GM23338 (cell line): ENCODE results near the gene DLG4.

ENCODE experiments used
- CREB1 ChIP-seq: fragments of 250-450 bp; sonication (Bioruptor Pico); IDR thresholded peaks from 2 replicates; pipeline ENCODE4 v1.5.0; 2020; ENCODE audit warnings: low read depth, mild to moderate bottlenecking, moderate library complexity
- EZH2 ChIP-seq: fragments of 200-600 bp; sonication (generic); IDR thresholded peaks from one replicate; pipeline ENCODE4 v1.8.0; 2017; ENCODE audit warnings: antibody characterized with exemption, mild to moderate bottlenecking, low read depth; ENCODE audit not compliant: unreplicated experiment
- EZH2phosphoT487 ChIP-seq: fragments of 200-600 bp; sonication (generic); IDR thresholded peaks from one replicate; pipeline ENCODE4 v1.8.1; 2018; ENCODE audit warnings: antibody characterized with exemption; ENCODE audit not compliant: unreplicated experiment
- JUNB ChIP-seq: IDR thresholded peaks from one replicate; pipeline ENCODE4 v1.6.1; 2016; ENCODE audit warnings: antibody characterized with exemption; ENCODE audit not compliant: unreplicated experiment
- NANOG ChIP-seq: IDR thresholded peaks from 2 replicates; pipeline ENCODE4 v1.6.1; 2016; ENCODE audit warnings: antibody characterized with exemption, borderline replicate concordance
- POLR2AphosphoS5 ChIP-seq: IDR thresholded peaks from 2 replicates; pipeline ENCODE4 v1.6.1; 2016; ENCODE audit warnings: antibody characterized with exemption, low read depth
- STAT1 ChIP-seq: IDR thresholded peaks from one replicate; pipeline ENCODE4 v1.6.1; 2016; ENCODE audit warnings: antibody characterized with exemption; ENCODE audit not compliant: unreplicated experiment
- ZNF331 ChIP-seq: fragments of 250-450 bp; sonication (Bioruptor Pico); IDR thresholded peaks from 2 replicates; pipeline ENCODE4 v1.5.0; 2020; ENCODE audit warnings: low read depth, mild to moderate bottlenecking, moderate library complexity
- TF ChIP-seq, protein P1 (sequence below), 2 experiments: fragments of 200-600 bp in 1 of 2; sonication (generic) in 1 of 2; conservative IDR thresholded peaks; 2 replicates each; pipeline versions ENCODE4 v1.5.1 to v1.6.1; 2016 to 2017; ENCODE audit warnings: antibody characterized with exemption in 2 of 2, low read depth in 2 of 2, mild to moderate bottlenecking in 2 of 2, moderate library complexity in 1 of 2
- TF ChIP-seq, protein P2 (sequence below): IDR thresholded peaks from one replicate; pipeline ENCODE4 v1.6.1; 2018; ENCODE audit warnings: antibody characterized with exemption; ENCODE audit not compliant: unreplicated experiment
- TF ChIP-seq, protein P3 (sequence below): fragments of 250-450 bp; sonication (Bioruptor Pico); IDR thresholded peaks from 2 replicates; pipeline ENCODE4 v1.5.0; 2020; ENCODE audit warnings: mild to moderate bottlenecking, moderate library complexity

DNA sequence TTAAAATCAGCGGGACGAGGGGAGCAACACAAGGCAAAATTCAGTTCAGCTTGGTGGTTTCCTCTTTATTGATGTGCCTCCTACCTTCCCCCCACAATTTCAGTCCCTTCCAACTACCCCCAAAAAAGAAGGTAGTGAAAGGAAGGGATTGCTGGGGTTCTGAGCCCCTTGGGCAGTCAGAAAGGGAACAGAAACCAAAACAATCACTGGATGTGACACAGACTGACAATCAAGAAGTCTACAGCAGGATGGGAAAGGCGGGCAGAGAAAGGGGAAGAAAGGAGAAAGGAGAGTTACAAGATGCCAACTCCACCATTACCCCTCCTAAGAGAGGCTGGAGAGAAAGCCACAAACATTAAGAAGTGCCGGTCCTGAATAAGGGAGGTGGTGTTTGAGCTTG is 20.7 kb upstream of the DLG4 start:
- TF ChIP-seq, protein P1, sequence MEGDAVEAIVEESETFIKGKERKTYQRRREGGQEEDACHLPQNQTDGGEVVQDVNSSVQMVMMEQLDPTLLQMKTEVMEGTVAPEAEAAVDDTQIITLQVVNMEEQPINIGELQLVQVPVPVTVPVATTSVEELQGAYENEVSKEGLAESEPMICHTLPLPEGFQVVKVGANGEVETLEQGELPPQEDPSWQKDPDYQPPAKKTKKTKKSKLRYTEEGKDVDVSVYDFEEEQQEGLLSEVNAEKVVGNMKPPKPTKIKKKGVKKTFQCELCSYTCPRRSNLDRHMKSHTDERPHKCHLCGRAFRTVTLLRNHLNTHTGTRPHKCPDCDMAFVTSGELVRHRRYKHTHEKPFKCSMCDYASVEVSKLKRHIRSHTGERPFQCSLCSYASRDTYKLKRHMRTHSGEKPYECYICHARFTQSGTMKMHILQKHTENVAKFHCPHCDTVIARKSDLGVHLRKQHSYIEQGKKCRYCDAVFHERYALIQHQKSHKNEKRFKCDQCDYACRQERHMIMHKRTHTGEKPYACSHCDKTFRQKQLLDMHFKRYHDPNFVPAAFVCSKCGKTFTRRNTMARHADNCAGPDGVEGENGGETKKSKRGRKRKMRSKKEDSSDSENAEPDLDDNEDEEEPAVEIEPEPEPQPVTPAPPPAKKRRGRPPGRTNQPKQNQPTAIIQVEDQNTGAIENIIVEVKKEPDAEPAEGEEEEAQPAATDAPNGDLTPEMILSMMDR (conservative IDR thresholded peaks at IDR 0.05; ENCODE audit: low read depth in 2 of 2), result no peak
- TF ChIP-seq POLR2AphosphoS5, result no peak
- no peak for TF ChIP-seq JUNB
- TF ChIP-seq EZH2phosphoT487, result no peak
- TF ChIP-seq, protein P2, sequence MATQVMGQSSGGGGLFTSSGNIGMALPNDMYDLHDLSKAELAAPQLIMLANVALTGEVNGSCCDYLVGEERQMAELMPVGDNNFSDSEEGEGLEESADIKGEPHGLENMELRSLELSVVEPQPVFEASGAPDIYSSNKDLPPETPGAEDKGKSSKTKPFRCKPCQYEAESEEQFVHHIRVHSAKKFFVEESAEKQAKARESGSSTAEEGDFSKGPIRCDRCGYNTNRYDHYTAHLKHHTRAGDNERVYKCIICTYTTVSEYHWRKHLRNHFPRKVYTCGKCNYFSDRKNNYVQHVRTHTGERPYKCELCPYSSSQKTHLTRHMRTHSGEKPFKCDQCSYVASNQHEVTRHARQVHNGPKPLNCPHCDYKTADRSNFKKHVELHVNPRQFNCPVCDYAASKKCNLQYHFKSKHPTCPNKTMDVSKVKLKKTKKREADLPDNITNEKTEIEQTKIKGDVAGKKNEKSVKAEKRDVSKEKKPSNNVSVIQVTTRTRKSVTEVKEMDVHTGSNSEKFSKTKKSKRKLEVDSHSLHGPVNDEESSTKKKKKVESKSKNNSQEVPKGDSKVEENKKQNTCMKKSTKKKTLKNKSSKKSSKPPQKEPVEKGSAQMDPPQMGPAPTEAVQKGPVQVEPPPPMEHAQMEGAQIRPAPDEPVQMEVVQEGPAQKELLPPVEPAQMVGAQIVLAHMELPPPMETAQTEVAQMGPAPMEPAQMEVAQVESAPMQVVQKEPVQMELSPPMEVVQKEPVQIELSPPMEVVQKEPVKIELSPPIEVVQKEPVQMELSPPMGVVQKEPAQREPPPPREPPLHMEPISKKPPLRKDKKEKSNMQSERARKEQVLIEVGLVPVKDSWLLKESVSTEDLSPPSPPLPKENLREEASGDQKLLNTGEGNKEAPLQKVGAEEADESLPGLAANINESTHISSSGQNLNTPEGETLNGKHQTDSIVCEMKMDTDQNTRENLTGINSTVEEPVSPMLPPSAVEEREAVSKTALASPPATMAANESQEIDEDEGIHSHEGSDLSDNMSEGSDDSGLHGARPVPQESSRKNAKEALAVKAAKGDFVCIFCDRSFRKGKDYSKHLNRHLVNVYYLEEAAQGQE, result no peak
- TF ChIP-seq CREB1 (CRISPR knock-in tag), result no peak
- no peak for TF ChIP-seq EZH2
- TF ChIP-seq NANOG, result no peak
- no peak for TF ChIP-seq STAT1
- no peak for TF ChIP-seq ZNF331
- TF ChIP-seq, protein P3, sequence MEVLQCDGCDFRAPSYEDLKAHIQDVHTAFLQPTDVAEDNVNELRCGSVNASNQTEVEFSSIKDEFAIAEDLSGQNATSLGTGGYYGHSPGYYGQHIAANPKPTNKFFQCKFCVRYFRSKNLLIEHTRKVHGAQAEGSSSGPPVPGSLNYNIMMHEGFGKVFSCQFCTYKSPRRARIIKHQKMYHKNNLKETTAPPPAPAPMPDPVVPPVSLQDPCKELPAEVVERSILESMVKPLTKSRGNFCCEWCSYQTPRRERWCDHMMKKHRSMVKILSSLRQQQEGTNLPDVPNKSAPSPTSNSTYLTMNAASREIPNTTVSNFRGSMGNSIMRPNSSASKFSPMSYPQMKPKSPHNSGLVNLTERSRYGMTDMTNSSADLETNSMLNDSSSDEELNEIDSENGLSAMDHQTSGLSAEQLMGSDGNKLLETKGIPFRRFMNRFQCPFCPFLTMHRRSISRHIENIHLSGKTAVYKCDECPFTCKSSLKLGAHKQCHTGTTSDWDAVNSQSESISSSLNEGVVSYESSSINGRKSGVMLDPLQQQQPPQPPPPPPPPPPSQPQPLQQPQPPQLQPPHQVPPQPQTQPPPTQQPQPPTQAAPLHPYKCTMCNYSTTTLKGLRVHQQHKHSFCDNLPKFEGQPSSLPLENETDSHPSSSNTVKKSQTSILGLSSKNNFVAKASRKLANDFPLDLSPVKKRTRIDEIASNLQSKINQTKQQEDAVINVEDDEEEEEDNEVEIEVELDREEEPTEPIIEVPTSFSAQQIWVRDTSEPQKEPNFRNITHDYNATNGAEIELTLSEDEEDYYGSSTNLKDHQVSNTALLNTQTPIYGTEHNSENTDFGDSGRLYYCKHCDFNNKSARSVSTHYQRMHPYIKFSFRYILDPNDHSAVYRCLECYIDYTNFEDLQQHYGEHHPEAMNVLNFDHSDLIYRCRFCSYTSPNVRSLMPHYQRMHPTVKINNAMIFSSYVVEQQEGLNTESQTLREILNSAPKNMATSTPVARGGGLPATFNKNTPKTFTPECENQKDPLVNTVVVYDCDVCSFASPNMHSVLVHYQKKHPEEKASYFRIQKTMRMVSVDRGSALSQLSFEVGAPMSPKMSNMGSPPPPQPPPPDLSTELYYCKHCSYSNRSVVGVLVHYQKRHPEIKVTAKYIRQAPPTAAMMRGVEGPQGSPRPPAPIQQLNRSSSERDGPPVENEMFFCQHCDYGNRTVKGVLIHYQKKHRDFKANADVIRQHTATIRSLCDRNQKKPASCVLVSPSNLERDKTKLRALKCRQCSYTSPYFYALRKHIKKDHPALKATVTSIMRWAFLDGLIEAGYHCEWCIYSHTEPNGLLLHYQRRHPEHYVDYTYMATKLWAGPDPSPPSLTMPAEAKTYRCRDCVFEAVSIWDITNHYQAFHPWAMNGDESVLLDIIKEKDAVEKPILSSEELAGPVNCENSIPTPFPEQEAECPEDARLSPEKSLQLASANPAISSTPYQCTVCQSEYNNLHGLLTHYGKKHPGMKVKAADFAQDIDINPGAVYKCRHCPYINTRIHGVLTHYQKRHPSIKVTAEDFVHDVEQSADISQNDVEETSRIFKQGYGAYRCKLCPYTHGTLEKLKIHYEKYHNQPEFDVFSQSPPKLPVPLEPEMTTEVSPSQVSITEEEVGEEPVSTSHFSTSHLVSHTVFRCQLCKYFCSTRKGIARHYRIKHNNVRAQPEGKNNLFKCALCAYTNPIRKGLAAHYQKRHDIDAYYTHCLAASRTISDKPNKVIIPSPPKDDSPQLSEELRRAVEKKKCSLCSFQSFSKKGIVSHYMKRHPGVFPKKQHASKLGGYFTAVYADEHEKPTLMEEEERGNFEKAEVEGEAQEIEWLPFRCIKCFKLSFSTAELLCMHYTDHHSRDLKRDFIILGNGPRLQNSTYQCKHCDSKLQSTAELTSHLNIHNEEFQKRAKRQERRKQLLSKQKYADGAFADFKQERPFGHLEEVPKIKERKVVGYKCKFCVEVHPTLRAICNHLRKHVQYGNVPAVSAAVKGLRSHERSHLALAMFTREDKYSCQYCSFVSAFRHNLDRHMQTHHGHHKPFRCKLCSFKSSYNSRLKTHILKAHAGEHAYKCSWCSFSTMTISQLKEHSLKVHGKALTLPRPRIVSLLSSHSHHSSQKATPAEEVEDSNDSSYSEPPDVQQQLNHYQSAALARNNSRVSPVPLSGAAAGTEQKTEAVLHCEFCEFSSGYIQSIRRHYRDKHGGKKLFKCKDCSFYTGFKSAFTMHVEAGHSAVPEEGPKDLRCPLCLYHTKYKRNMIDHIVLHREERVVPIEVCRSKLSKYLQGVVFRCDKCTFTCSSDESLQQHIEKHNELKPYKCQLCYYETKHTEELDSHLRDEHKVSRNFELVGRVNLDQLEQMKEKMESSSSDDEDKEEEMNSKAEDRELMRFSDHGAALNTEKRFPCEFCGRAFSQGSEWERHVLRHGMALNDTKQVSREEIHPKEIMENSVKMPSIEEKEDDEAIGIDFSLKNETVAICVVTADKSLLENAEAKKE, result no peak
